Pulmonary artery endothelial cell (primary cell): ENCODE data around the gene PDE4C. TPM values are rescaled to one million over a fixed set of nuclear protein-coding genes. Genes with fewer than 3 reads are reported as not detected.
"Not testable (repeated sequence)": the region's sequence is repeated elsewhere in the genome, so short reads cannot be mapped to it uniquely, and the experiment has no call there.

Experiments
- DNase-seq: peaks from one replicate; pipeline ENCODE4 v3.0.0-alpha.2; 2011; ENCODE audit warnings: low read depth, low spot score
- total RNA-seq: library from RNA; depleted of rRNA; stranded (reverse); fragments of >200 nt; gene quantifications from 2 replicates; pipeline ENCODE4 v1.2.3, GENCODE V29; 2014

Gene PDE4C
- total RNA-seq, 1 donor from 2014 or later = 0.20 TPM

- no peak for DNase-seq
These were observed 2.2 kb downstream of the PDE4C start for GRCh38 chr19:18223860-18224524.

GRCh38 chr19:18221815-18222725 is 4.2 kb downstream of the PDE4C start:
- no peak for DNase-seq

- no peak for DNase-seq
These were observed 5.5 kb downstream of the PDE4C start for GRCh38 chr19:18220632-18221275.

- no peak for DNase-seq
These were observed 6.2 kb downstream of the PDE4C start for GRCh38 chr19:18219911-18220631.

- no peak for DNase-seq
These were observed 7.6 kb downstream of the PDE4C start for GRCh38 chr19:18218600-18218999.

GRCh38 chr19:18218159-18218558 is 8.1 kb downstream of the PDE4C start:
- DNase-seq = no peak

- DNase-seq = no peak
These were observed 9.4 kb downstream of the PDE4C start for GRCh38 chr19:18216789-18217188.

- no peak for DNase-seq
These were observed 11.3 kb downstream of the PDE4C start for GRCh38 chr19:18214779-18215433.

- no peak for DNase-seq
These were observed 14.6 kb downstream of the PDE4C start for GRCh38 chr19:18211683-18212082.

- DNase-seq = not testable (repeated sequence)
These were observed 16.3 kb downstream of the PDE4C start for GRCh38 chr19:18209912-18210311.

GRCh38 chr19:18208098-18208951 is 17.9 kb downstream of the PDE4C start:
- no peak for DNase-seq

- no peak for DNase-seq
These were observed 20.2 kb downstream of the PDE4C start for GRCh38 chr19:18206018-18206417.

GRCh38 chr19:18205200-18205892 is 20.9 kb downstream of the PDE4C start:
- no peak for DNase-seq

- peak; percentile 17 for DNase-seq
These were observed 21.6 kb downstream of the PDE4C start for GRCh38 chr19:18204394-18205199.

- peak; percentile 100 for DNase-seq
These were observed 22.3 kb downstream of the PDE4C start, which contains the start of gene RAB3A for GRCh38 chr19:18203863-18204393. Gene RAB3A (minus strand): TSS chr19:18204042. CDS start chr19:18202740, 1,302 bp downstream.

- DNase-seq = no peak
These were observed 22.8 kb downstream of the PDE4C start for GRCh38 chr19:18203408-18203862.

GRCh38 chr19:18202778-18203407 is 23.3 kb downstream of the PDE4C start:
- DNase-seq = no peak

GRCh38 chr19:18202397-18202777 is 23.9 kb downstream of the PDE4C start:
- DNase-seq = no peak
